ENCODE measurements around the gene GBA2.

GRCh38 chr9:35795695-35796094, 46.7 kb upstream of the GBA2 start:
- no peak for TF ChIP-seq GATA3 (IDR thresholded peaks at IDR 0.05; ENCODE audit: low read depth, low read length)
- TF ChIP-seq GATA2 (IDR thresholded peaks at IDR 0.05; ENCODE audit: low read depth, low read length), result no peak

All from SH-SY5Y (cell line).